GM12874 (cell line): ENCODE data around the gene NEU1.

Experiments
- TF ChIP-seq, protein P1 (sequence below): IDR thresholded peaks from 2 replicates; pipeline ENCODE4 v1.5.1; 2011; ENCODE audit warnings: low read depth, mild to moderate bottlenecking, control low read depth, low read length, moderate library complexity; ENCODE audit not compliant: insufficient read depth

NEU1 gene

DNA sequence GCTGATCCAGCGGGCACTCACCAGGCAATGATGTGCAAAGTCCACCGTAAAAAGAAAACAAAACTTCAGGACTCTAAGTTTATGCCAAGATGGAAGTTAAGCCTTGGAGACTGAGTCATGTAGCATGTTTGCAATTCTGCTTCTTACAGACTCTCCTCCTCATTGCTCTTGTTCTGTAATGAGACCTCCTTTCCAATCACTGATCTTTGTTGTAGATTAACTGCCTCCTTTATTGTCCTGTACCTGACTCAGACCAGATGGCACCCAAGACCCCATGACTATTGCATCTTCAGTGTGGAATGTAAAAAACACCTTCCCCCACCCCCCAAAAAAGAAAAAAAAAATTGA lies 11.2 kb downstream of the NEU1 start:
- TF ChIP-seq, protein P1, sequence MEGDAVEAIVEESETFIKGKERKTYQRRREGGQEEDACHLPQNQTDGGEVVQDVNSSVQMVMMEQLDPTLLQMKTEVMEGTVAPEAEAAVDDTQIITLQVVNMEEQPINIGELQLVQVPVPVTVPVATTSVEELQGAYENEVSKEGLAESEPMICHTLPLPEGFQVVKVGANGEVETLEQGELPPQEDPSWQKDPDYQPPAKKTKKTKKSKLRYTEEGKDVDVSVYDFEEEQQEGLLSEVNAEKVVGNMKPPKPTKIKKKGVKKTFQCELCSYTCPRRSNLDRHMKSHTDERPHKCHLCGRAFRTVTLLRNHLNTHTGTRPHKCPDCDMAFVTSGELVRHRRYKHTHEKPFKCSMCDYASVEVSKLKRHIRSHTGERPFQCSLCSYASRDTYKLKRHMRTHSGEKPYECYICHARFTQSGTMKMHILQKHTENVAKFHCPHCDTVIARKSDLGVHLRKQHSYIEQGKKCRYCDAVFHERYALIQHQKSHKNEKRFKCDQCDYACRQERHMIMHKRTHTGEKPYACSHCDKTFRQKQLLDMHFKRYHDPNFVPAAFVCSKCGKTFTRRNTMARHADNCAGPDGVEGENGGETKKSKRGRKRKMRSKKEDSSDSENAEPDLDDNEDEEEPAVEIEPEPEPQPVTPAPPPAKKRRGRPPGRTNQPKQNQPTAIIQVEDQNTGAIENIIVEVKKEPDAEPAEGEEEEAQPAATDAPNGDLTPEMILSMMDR, result no peak

DNA sequence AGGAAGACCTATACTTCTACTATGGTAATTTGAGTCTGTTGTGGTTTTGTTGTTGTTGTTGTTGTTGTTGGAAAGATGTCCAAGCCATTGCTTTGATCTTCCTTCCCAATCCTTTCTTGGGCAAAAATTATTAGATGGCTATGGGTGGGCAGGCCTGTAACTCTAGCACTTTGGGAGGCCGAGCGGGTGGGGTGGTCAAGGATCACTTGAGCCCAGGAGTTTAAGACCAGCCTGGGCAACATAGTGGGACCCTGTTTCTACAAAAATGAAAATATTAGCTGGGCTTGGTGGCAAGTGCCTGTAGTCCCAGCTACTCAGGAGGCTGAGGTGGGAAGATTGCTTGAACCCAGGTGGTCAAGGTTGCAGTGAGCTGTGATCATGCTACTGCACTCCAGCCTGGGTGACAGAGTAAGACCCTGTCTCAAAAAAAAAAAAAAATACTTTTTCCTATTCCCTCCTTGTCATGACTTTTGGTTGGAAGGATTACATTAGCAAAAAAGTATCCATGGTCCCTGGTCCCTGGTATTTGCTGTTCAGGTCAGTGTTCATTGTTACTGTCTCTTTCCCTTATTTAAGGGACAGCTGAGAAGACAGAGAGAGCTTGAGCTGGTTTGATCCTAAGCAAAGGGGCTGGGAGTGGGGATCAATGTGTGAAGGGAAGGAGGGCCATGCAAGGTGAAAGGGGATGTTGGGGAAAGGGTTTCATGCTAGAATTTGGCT lies 11.7 kb downstream of the NEU1 start:
- TF ChIP-seq, protein P1, result no peak

DNA sequence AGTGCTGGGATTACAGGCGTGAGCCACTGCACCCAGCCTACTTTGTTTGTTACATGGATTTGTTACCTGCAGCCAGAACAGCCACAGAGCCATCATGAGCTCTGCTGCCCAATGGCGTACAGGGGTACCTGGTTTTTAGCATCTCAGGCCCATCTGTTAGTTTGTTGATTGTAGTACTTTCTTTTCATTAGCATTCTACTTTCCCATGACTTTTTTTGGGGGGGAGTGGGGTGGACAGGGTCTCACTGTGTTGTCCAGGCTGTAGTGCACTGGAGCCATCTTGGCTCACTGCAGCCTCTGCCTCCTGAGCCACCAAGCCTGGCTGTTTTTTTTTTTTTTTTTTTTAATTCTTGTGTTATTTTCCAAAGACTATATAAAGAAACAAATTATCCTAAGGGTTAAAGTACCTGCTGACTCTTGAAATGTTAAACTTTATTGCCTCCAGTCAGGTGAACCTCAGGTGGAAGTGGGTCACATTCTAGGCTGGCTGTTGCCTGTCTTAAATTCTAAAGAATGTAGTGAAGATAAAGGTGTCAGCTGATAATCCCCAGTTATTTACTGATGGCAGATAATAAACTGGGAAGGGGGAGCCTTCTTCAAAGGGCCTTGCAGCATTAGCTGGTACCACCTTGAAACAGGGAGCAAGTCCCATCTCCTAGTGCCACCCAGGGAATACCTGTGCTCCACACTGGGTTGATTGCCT lies 15.2 kb downstream of the NEU1 start:
- TF ChIP-seq, protein P1, result no peak

DNA sequence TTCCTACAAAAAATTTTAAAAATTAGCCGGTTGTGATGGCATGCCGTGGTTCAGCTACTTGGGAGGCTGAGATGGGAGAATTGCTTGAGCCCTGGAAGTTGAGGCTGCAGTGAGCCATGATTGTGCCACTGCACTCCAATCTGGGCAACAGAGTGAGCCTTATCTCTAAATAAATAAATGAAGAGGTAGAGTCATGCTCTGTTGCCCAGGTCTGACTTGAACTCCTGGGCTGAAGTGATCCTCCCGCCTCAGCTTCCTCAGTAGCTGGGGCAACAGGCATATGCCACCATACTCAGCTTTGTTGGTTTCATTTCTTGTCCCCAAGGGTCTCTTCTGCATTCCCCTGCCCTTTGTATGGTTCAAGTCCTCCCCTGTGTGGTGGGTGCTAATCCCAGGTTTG lies 18.1 kb downstream of the NEU1 start:
- TF ChIP-seq, protein P1, result no peak

DNA sequence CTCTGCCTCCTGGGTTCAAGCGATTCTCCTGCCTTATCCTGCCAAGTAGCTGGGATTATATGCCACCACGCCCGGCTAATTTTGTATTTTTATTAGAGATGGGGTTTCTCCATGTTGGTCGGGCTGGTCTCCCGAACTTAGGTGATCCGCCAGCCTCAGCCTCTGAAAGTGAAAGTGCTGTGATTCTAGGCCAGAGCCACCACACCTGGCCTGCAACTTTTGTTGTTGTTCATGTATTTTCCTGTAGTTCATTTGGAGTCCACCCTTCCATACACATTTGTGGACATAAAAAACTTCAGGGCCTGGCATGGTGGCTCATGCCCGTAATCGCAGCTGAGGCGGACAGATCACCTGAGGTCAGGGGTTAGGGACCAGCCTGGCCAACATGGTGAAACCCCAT lies 20.6 kb downstream of the NEU1 start:
- TF ChIP-seq, protein P1, result no peak

DNA sequence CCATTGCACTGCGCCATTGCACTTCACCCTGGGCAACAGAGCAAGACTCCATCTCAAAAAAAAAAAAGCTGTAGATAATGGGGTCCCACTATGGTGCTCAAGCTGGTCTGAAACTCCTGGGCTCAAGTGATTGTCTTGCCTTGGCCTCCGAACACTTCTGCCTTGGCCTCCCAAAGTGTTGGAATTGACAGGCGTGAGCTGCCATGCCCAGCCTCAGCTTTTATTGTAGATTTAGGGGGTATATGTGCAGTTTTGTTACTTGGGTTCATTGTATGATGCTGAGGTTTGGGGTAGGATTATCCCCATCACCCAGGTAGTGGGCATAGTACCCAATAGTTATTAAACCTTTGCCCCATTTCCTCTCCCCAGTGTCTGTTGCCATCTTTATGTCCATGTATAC lies 23.7 kb downstream of the NEU1 start:
- TF ChIP-seq, protein P1, result no peak

DNA sequence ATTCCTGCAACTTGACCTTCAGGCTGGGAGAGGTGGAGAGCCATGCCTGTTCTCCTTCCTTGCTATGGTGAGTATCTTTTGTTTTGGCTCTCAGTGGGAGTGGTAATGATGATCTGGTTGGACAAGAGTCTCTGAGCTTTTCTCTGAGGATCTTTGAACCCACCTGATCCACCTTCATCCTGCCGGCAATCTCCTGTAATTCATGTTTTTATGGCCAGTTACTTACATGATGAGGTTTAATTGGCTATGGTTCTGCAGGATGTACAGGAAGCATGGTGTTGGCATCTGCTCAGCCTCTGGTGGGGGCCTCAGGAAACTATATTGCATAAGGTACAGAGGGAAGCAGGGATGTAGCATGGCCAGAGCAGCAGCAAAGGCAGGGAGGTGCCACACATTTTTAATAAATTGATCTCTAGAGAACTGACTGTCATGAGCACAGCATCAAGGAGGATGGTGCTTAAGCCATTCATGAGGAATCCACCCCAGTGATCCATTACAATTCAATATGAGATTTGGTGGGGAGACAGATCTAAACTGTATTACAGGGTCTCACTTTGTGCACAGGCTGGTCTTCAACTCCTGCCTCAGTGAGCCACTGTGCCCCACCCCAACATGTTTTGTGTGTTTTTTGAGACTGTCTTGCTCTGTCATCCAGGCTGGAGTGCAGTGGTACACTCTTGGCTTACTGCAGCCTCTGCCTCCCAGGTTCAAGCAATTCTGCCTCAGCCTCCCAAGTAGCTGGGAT lies 25.1 kb downstream of the NEU1 start:
- TF ChIP-seq, protein P1, result no peak
